ENCODE results near the gene SMIM23. TPM values are rescaled to one million over a fixed set of nuclear protein-coding genes. Genes with fewer than 3 reads are reported as not detected.

The SMIM23 gene
- polyA plus RNA-seq, 3 donors, result not detected

DNA sequence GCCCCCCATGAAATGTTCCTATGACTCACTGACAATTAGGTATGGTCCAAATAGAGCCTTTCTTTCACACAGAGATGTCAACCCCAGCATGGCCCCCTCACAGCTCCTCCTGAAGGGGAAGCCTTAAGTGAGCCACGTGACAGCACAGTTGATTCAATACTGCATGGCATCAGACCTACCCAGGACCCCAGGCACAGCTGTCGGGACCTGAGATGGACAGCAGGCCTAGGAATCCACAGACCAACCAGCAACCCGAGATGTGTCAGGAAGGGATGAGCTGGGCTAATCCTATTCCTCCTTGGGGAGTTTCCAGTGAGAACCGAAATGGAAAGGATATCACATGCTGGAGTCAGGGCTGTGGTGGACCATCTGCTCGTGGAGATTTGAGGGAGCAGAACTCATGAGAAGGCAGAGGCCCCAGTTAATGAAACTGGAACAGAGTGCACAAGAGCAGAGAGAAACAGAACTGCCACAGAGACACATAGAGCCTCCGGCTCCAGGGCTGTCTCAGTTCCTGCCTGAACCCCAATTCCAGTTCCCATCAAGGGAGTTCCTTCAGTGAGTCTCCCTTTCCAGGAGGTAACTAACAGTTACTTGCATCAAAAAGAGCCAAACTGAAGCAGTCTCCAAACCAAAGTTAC, 42.1 kb upstream of the SMIM23 start:
- no peaks in the 10 kb centered on the region for H4K20me1 ChIP-seq (ENCODE audit: insufficient read depth, low read length)
- H3K4me2 ChIP-seq (replicated peaks; ENCODE audit: extremely low read depth, low read length, poor library complexity, severe bottlenecking), result no peak overlapping the region
- H3K36me3 ChIP-seq (replicated peaks in 1 of 2; ENCODE audit: control insufficient read depth in 1 of 2, insufficient read depth in 2 of 2, low read length in 2 of 2), result no peaks in the 10 kb centered on the region
- no peak overlapping the region for H3K4me3 ChIP-seq (replicated peaks in 1 of 3; ENCODE audit: low read depth in 2 of 3, low read length in 3 of 3)
- no peak overlapping the region for H3K27ac ChIP-seq (ENCODE audit: low read depth in 1 of 2, low read length in 2 of 2)
- no peaks in the 10 kb centered on the region for H3K79me2 ChIP-seq (ENCODE audit: insufficient read depth, low read length)
- H3K9ac ChIP-seq (ENCODE audit: insufficient read depth, low read length, poor library complexity, severe bottlenecking), result no peak overlapping the region
- H3K4me1 Mint-ChIP-seq, result peaks cover 5% of the 10 kb centered on the region
- H2AFZ ChIP-seq (ENCODE audit: insufficient read depth, low read depth, low read length, poor library complexity, severe bottlenecking), result no peak overlapping the region
- no peak overlapping the region for H3K27ac Mint-ChIP-seq
- H3K27me3 Mint-ChIP-seq (ENCODE audit: low read depth in 3 of 3), result peaks cover 0 to 5% (median 5%) of the 10 kb centered on the region in 3 donors
- intact Hi-C loops (cut with micrococcal nuclease), result no loop called here
- H3K4me3 Mint-ChIP-seq, result no peak overlapping the region
- no peak for DNase-seq
- H3K4me1 ChIP-seq (ENCODE audit: control insufficient read depth in 1 of 2, insufficient read depth in 2 of 2, low read length in 2 of 2), result no peaks in the 10 kb centered on the region
- H3K9me3 ChIP-seq (replicated peaks in 1 of 2; ENCODE audit: control insufficient read depth in 1 of 2, insufficient read depth in 1 of 2, low read length in 2 of 2), result no peaks in the 10 kb centered on the region
- H3K27me3 ChIP-seq (ENCODE audit: control insufficient read depth in 2 of 2, insufficient read depth in 2 of 2, low read length in 2 of 2), result no peaks in the 10 kb centered on the region
- H3K9me3 Mint-ChIP-seq, result peaks cover 0 to 2% (median 0%) of the 10 kb centered on the region in 7 donors
- TF ChIP-seq, protein P1, sequence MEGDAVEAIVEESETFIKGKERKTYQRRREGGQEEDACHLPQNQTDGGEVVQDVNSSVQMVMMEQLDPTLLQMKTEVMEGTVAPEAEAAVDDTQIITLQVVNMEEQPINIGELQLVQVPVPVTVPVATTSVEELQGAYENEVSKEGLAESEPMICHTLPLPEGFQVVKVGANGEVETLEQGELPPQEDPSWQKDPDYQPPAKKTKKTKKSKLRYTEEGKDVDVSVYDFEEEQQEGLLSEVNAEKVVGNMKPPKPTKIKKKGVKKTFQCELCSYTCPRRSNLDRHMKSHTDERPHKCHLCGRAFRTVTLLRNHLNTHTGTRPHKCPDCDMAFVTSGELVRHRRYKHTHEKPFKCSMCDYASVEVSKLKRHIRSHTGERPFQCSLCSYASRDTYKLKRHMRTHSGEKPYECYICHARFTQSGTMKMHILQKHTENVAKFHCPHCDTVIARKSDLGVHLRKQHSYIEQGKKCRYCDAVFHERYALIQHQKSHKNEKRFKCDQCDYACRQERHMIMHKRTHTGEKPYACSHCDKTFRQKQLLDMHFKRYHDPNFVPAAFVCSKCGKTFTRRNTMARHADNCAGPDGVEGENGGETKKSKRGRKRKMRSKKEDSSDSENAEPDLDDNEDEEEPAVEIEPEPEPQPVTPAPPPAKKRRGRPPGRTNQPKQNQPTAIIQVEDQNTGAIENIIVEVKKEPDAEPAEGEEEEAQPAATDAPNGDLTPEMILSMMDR (IDR thresholded peaks at IDR 0.05), result no peak
- 81% methylated on average over 4 of the region's 6 CpGs for WGBS (ENCODE audit: insufficient coverage)
- H3K36me3 Mint-ChIP-seq, result no peaks in the 10 kb centered on the region

DNA sequence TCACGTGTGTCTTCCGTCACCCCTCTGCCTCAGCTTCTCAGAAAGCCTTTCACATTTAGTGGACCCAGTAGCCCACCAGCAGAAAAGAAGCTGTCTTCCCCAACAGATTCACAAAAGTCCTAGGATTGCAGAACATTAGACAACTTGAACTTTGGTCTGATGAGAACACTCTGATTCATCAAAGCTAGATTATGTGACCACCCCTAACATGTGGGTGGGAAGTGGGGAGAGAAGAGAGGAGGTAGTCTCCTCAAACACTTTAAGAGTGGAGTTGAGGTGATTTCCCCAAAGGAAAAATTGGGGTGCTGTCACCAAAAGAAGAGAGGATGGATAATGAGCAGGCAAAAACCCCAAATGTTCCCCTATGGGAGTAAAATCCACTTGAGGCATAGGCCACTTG, 41.4 kb upstream of the SMIM23 start:
- no peak overlapping the region for H3K4me3 ChIP-seq (replicated peaks in 1 of 3; ENCODE audit: low read depth in 2 of 3, low read length in 3 of 3)
- Mint-ChIP-seq H3K27me3 (ENCODE audit: low read depth in 3 of 3) (peaks cover 0 to 6% (median 5%) of the 10 kb centered on the region in 3 donors), H3K9me3 (peaks cover 0 to 2% (median 0%) of the 10 kb centered on the region in 7 donors), H3K4me1 (peaks cover 5% of the 10 kb centered on the region), H3K27ac (no peak overlapping the region), H3K4me3 (no peak overlapping the region), H3K36me3 (no peaks in the 10 kb centered on the region)
- WGBS (ENCODE audit: insufficient coverage), result 100% methylated on average over 2 of the region's 2 CpGs
- H3K4me1 ChIP-seq (ENCODE audit: control insufficient read depth in 1 of 2, insufficient read depth in 2 of 2, low read length in 2 of 2), result no peaks in the 10 kb centered on the region
- H3K4me2 ChIP-seq (replicated peaks; ENCODE audit: extremely low read depth, low read length, poor library complexity, severe bottlenecking), result no peak overlapping the region
- no peaks in the 10 kb centered on the region for H3K36me3 ChIP-seq (replicated peaks in 1 of 2; ENCODE audit: control insufficient read depth in 1 of 2, insufficient read depth in 2 of 2, low read length in 2 of 2)
- intact Hi-C loops (cut with micrococcal nuclease), result no loop called here
- no peaks in the 10 kb centered on the region for H4K20me1 ChIP-seq (ENCODE audit: insufficient read depth, low read length)
- no peaks in the 10 kb centered on the region for H3K27me3 ChIP-seq (ENCODE audit: control insufficient read depth in 2 of 2, insufficient read depth in 2 of 2, low read length in 2 of 2)
- H2AFZ ChIP-seq (ENCODE audit: insufficient read depth, low read depth, low read length, poor library complexity, severe bottlenecking), result no peak overlapping the region
- no peaks in the 10 kb centered on the region for H3K9me3 ChIP-seq (replicated peaks in 1 of 2; ENCODE audit: control insufficient read depth in 1 of 2, insufficient read depth in 1 of 2, low read length in 2 of 2)
- no peak for DNase-seq
- H3K9ac ChIP-seq (ENCODE audit: insufficient read depth, low read length, poor library complexity, severe bottlenecking), result no peak overlapping the region
- TF ChIP-seq, protein P1 (IDR thresholded peaks at IDR 0.05), result no peak
- no peaks in the 10 kb centered on the region for H3K79me2 ChIP-seq (ENCODE audit: insufficient read depth, low read length)
- no peak overlapping the region for H3K27ac ChIP-seq (ENCODE audit: low read depth in 1 of 2, low read length in 2 of 2)
